HFF-Myc (cell line): ENCODE measurements around the gene PLEKHG4B.

Experiments
- DNase-seq: peaks from one replicate; pipeline ENCODE4 v3.0.0-alpha.2; 2011; ENCODE audit warnings: low read depth; ENCODE audit errors: extremely low read depth
- H3K4me3 ChIP-seq: replicated peaks from 2 replicates; pipeline ENCODE4 v1.5.1; 2011; ENCODE audit warnings: low read depth, mild to moderate bottlenecking, control low read depth, low read length
- TF ChIP-seq, protein P1 (sequence below): IDR thresholded peaks from 2 replicates; pipeline ENCODE4 v1.5.1; 2012; ENCODE audit warnings: mild to moderate bottlenecking, low read depth, low read length, control low read depth; ENCODE audit errors: missing control alignments

PLEKHG4B gene

GRCh38 chr5:138936-139335 lies 47.0 kb downstream of the PLEKHG4B start:
- no peak for DNase-seq
- TF ChIP-seq, protein P1, sequence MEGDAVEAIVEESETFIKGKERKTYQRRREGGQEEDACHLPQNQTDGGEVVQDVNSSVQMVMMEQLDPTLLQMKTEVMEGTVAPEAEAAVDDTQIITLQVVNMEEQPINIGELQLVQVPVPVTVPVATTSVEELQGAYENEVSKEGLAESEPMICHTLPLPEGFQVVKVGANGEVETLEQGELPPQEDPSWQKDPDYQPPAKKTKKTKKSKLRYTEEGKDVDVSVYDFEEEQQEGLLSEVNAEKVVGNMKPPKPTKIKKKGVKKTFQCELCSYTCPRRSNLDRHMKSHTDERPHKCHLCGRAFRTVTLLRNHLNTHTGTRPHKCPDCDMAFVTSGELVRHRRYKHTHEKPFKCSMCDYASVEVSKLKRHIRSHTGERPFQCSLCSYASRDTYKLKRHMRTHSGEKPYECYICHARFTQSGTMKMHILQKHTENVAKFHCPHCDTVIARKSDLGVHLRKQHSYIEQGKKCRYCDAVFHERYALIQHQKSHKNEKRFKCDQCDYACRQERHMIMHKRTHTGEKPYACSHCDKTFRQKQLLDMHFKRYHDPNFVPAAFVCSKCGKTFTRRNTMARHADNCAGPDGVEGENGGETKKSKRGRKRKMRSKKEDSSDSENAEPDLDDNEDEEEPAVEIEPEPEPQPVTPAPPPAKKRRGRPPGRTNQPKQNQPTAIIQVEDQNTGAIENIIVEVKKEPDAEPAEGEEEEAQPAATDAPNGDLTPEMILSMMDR = no peak
- H3K4me3 ChIP-seq = no peak overlapping the region

DNA sequence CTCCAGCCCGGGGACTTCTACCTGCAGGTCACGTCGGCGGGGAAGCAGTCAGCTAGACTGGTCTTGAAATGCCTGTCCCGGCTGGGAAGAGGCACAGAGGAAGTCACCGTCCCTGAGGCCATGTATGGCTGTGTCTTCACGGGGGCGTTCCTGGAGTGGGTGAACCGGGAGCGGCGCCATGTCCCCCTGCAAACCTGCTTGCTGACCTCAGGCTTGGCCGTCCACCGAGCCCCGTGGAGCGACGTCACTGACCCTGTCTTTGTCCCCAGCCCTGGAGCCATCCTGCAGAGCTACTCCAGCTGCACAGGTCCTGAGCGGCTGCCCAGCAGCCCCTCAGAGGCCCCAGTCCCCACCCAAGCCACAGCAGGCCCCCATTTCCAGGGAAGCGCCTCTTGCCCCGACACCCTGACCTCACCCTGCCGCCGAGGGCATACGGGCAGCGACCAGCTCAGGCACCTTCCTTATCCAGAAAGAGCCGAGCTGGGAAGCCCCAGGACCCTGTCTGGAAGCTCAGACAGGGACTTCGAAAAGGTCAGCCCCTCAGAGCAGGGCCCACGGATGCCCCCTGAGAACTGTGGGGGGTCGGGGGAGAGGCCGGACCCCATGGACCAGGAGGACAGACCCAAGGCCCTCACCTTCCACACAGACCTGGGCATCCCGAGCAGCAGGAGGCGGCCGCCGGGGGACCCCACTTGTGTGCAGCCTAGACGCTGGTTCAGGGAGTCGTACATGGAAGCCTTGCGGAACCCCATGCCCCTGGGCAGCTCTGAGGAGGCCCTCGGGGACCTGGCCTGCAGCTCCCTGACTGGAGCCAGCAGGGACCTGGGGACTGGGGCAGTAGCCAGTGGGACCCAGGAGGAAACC lies 47.8 kb downstream of the PLEKHG4B start:
- TF ChIP-seq, protein P1 = no peak
- DNase-seq = no peak
- no peak overlapping the region for H3K4me3 ChIP-seq

GRCh38 chr5:140443-140829 lies 48.5 kb downstream of the PLEKHG4B start:
- no peak for DNase-seq
- H3K4me3 ChIP-seq = no peak overlapping the region
- TF ChIP-seq, protein P1 = no peak

DNA sequence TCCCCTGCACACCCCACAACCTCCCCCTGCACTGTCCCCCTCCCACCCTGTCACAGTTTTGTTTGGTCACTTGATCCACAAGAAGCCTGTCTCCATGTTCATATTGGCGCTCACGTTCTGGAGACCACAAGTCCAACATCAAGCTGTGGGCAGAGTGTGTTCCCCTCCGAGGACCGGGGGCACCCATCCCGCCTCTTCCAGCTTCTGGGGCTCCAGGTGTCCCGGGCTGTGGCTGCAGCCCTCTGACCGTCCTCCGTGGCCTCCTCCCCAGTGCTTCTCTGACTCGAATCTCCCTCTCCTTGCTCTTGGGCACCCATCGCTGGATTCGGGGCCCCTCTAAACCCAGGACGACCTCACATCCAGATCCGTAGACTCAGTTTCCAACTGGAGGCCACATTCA lies 49.2 kb downstream of the PLEKHG4B start:
- DNase-seq = no peak
- TF ChIP-seq, protein P1 = no peak
- H3K4me3 ChIP-seq = no peak overlapping the region

GRCh38 chr5:141761-142160 lies 49.8 kb downstream of the PLEKHG4B start:
- H3K4me3 ChIP-seq = no peak overlapping the region
- TF ChIP-seq, protein P1 = no peak
- no peak for DNase-seq

- no peak for DNase-seq
- no peak overlapping the region for H3K4me3 ChIP-seq
- TF ChIP-seq, protein P1 = no peak
These were observed 50.4 kb downstream of the PLEKHG4B start for GRCh38 chr5:142246-142810.
